T47D (cell line): ENCODE measurements around the gene SUPT4H1.

Experiments used
- DNase-seq, 2 experiments: peaks; one replicate each; pipeline versions ENCODE4 v3.0.0 to v3.0.0-alpha.2; 2011 to 2012; ENCODE audit warnings: low read depth in 1 of 2, low spot score in 1 of 2
- JUND ChIP-seq: IDR thresholded peaks from 2 replicates; pipeline ENCODE4 v1.6.1; 2012; ENCODE audit warnings: low read depth
- in situ Hi-C: cut with HindIII; loops from 2 replicates; pipeline ENCODE4 v1.10.0; 2016; ENCODE audit warnings: low sequenced_read_pairs, low pct_unique_long_range_greater_than_20kb

Gene SUPT4H1

GRCh38 chr17:58377661-58378060 lies 25.7 kb upstream of the SUPT4H1 start:
- no peak for DNase-seq
- TF ChIP-seq JUND = no peak
- in situ Hi-C loops = no loop called here

- no peak for TF ChIP-seq JUND
- in situ Hi-C loops = no loop called here
- peak in 1 of 2 experiments; percentile 92 for DNase-seq
These were observed 25.1 kb upstream of the SUPT4H1 start for GRCh38 chr17:58377093-58377601.

- in situ Hi-C loops = no loop called here
- TF ChIP-seq JUND = no peak
- DNase-seq = no peak
These were observed 24.5 kb upstream of the SUPT4H1 start for GRCh38 chr17:58376472-58377000.

DNA sequence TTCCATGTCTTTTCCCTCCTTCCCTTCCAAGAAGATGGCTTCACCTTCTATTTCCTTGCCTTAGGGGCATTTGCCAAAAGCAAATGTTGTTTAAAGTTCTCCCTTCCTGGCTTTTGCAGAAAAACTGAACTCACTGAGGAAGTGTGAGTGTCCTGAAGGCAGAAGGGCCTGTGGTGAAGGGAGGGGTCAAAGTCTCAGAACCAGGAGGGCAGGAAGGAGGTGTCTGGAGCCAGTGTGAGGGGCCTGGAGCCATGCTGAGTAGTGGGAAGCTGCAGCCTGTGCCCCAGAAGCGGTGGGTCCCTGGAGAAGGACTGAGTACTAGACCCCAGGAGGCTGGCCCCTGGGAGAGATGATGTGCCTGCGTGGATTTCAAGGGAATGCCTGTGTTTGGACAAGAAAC lies 23.8 kb upstream of the SUPT4H1 start:
- in situ Hi-C loops = no loop called here
- no peak for TF ChIP-seq JUND
- DNase-seq = no peak

- TF ChIP-seq JUND = no peak
- in situ Hi-C loops = no loop called here
- no peak for DNase-seq
These were observed 23.3 kb upstream of the SUPT4H1 start for GRCh38 chr17:58375256-58375655.

- TF ChIP-seq JUND = no peak
- DNase-seq = no peak
These were observed 21.9 kb upstream of the SUPT4H1 start for GRCh38 chr17:58373923-58374322.

DNA sequence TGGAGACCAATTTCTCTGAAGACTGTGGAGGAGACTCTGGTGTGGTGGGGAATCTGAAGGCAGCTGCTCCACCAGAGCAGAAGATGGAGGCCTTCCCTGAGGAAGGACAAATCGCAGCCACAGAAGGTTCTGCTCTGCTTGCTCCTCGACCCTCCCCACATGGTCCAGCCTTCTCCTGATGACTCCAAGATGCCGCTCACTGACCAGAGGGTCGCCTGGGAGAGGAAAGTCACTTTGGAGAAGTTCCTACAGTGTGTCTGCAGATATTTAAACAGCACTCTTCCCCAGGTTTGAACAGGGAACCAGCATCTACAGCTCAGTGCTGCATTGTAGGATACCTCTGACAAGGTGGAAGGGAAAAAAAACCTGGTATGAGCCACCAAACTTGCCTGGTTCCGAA lies 21.0 kb upstream of the SUPT4H1 start:
- no peak for TF ChIP-seq JUND
- DNase-seq = no peak
- in situ Hi-C loops = no loop called here

More at GRCh38 chr17:58373923-58374322, 21.9 kb upstream of the SUPT4H1 start:
- in situ Hi-C loops = no loop called here

DNA sequence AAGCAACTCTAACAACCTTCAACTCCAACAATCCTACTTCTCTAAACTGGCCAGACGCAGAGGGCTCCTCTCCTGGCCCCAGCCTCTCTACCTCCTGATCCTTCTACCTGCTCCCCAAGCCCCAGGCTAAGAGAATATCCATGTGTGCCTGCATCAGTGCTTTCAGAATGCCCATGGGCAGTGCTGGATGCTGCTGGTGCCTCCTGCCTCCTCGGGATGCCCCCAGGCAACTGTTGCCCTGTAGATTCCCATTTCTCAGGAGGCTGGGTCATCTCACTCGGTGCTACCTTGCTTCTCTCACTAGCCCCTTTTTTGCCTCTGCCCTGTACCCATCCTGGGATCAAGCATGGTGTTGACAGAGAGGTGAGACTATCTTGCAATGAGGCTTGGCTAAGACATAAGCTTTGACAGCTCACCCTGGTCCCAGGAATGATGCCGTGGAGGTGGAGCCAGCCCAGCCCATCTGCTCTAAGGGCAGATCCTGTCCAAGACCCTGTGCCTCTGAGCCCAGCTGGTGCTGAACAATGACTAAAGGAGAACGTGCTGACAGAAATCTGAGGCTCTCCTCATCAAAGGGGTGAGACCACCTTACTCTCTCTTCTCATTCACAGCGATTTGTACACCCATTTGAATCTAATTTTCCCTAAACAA lies 19.4 kb upstream of the SUPT4H1 start:
- no peak for DNase-seq
- TF ChIP-seq JUND = no peak
- in situ Hi-C loops = no loop called here

DNA sequence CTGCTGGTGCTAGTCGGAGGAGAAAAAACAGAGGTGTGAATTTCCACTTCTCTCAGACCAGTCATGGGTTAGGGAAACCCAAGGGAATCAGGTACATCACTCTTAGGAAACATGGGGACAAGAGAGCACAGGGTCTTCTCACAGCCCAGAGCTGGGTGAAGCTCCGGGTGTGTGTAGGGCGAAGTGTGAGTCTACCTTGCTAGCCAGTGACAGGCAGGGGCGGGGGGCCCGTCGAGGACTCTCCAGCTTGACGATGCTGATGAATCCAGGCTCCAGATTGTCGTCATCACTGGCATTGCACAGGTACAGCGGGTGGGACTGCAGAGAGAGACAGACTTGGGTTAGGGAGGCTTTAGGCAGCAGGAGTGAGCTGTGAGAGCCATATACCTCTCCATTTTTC lies 18.7 kb upstream of the SUPT4H1 start:
- no peak for DNase-seq
- in situ Hi-C loops = no loop called here
- no peak for TF ChIP-seq JUND

DNA sequence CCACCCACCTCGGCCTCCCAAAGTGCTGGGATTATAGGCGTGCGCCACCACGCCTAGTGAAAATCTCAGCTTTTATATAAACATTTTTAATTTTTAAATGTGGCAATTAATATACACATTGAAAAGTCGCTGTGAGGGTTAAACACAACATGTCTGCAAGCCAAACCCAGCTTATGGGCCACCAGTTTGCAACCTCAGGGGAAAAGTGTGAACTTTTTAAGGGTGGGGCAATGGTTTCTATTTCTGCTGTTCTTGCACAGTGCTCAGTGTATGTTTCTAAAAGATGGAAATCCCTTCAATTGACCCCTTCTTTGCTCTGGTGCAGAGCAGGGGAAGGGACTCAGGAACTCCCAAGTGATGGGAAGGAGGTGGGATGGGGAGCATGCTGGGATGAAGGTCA lies 18.3 kb upstream of the SUPT4H1 start:
- DNase-seq = no peak
- in situ Hi-C loops = no loop called here
- TF ChIP-seq JUND = no peak

DNA sequence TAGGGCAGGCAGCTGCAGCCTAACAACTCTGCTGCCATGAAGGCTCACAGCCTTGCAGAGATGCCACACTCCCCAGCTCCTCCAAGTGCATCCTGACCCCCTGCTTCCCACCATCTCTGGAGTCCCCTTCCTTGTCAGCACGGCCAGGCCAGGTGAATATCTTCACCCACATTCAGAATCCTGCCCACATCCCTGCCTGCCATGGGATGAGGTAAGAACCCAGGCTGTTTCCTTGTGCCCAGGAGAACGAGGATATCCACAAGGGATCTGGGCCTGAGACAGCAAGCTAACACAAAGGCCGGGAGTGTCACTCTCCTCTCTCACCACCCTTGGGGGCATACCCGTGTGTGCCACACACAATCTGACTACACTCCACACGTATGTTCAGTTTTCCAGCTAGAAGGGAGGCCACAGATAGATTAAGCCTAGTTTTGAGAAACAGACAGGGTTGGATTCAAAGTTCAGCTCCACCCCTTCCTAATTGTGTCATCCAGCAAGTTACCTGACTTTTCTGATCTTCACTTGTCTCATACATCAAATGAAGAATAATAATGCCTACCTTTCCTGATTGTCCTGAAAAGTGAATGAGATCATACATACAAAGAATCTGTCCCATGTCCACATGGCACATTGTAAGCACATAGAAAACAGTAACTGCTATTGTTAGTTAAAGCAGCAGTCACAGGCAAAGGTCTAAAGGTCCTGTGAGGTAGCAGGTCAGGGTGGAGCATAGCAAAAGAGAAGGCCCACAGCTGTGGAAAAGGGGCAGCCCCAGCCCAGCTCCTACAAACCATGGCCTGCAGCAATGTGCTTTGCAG lies 17.4 kb upstream of the SUPT4H1 start:
- in situ Hi-C loops = no loop called here
- no peak for DNase-seq
- TF ChIP-seq JUND = no peak

DNA sequence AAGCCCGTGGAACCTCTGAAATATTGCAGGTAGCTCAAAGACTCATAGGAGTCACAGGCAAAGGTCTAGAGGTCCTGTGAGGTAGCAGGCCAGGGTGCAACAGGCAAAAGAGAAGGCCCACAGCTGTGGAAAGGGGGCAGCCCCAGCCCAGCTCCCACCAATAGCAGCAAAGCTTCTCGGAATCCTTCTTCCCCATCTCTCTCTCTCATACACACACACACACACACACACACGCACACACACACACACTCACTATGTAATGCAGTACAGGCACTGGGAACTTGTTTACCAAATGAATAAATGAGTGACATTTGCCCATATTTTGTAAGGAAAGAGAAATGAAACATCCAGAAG lies 16.8 kb upstream of the SUPT4H1 start:
- in situ Hi-C loops = no loop called here
- DNase-seq = no peak
- no peak for TF ChIP-seq JUND

DNA sequence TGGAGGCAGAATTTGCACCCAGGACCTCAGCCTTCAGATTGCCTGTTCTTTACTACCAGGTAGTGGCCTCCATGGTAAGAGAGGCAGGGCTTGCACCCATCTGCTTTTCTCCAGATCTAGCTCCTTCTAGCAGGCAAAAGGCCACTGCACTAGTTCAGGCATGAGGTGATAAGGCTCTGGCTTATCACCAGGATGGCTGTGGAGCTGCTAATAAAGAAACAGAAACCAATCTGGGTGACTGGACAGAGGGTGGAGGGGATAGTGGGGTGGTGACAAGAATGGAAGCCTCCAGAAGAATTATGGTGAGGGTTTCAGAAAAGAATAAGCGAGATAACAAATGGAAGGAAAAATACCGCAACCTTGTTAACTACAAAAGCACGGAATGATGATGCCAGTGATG lies 15.5 kb upstream of the SUPT4H1 start:
- DNase-seq = no peak
- in situ Hi-C loops = no loop called here
- TF ChIP-seq JUND = no peak
